ENCODE data around the gene PLA2G4A. TPM values are rescaled to one million over a fixed set of nuclear protein-coding genes. Genes with fewer than 3 reads are reported as not detected.

PLA2G4A gene
- total and polyA plus RNA-seq, 7 donors = 0.24 to 0.71 (median 0.44) TPM

GRCh38 chr1:186923486-186923885, 94.7 kb downstream of the PLA2G4A start:
- no peak for TF ChIP-seq CTCF (IDR thresholded peaks at IDR 0.05)
- no peak for ATAC-seq
- intact Hi-C loops (cut with DNase I) = no loop called here

GRCh38 chr1:186925881-186926669, 97.3 kb downstream of the PLA2G4A start:
- DNase-seq (no peak), ATAC-seq (no peak)
- Histone ChIP-seq H3K36me3 (ENCODE audit: insufficient read depth in 1 of 2, low read depth in 1 of 2) (no peaks in the 10 kb centered on the region), H3K9me3 (no peaks in the 10 kb centered on the region), H3K27me3 (ENCODE audit: insufficient read depth in 3 of 3, low read length in 2 of 3) (no peaks in the 10 kb centered on the region), H3K27ac (no peak overlapping the region), H3K4me3 (no peak overlapping the region), H3K4me1 (no peaks in the 10 kb centered on the region)
- no peak for TF ChIP-seq CTCF (IDR thresholded peaks at IDR 0.05)
- 16 to 24% (median 17%) methylated on average over 3 of the region's 3 CpGs for WGBS, 3 donors
- intact Hi-C loops (cut with DNase I) = no loop called here

More at GRCh38 chr1:186923486-186923885, 94.7 kb downstream of the PLA2G4A start:
- no peak overlapping the region for H3K4me3 ChIP-seq
- H3K4me1 ChIP-seq = no peaks in the 10 kb centered on the region
- no peaks in the 10 kb centered on the region for H3K36me3 ChIP-seq (ENCODE audit: insufficient read depth in 1 of 2, low read depth in 1 of 2)
- no peaks in the 10 kb centered on the region for H3K27me3 ChIP-seq (ENCODE audit: insufficient read depth in 3 of 3, low read length in 2 of 3)
- 56 to 65% (median 63%) methylated on average over 2 of the region's 2 CpGs for WGBS, 3 donors
- no peak overlapping the region for H3K27ac ChIP-seq
- H3K9me3 ChIP-seq = no peaks in the 10 kb centered on the region
- DNase-seq = no peak

GRCh38 chr1:186927884-186928283, 99.1 kb downstream of the PLA2G4A start:
- DNase-seq (no peak), ATAC-seq (no peak)
- Histone ChIP-seq H3K36me3 (ENCODE audit: insufficient read depth in 1 of 2, low read depth in 1 of 2) (no peaks in the 10 kb centered on the region), H3K27ac (no peak overlapping the region), H3K4me3 (no peak overlapping the region), H3K9me3 (no peaks in the 10 kb centered on the region), H3K4me1 (no peaks in the 10 kb centered on the region), H3K27me3 (ENCODE audit: insufficient read depth in 3 of 3, low read length in 2 of 3) (no peaks in the 10 kb centered on the region)
- WGBS, 3 donors = 67 to 74% (median 71%) methylated on average over 4 of the region's 4 CpGs
- TF ChIP-seq CTCF (IDR thresholded peaks at IDR 0.05) = no peak
- intact Hi-C loops (cut with DNase I) = no loop called here

- H3K9me3 ChIP-seq = no peaks in the 10 kb centered on the region
- TF ChIP-seq CTCF (IDR thresholded peaks at IDR 0.05) = no peak
- no peaks in the 10 kb centered on the region for H3K27me3 ChIP-seq (ENCODE audit: insufficient read depth in 3 of 3, low read length in 2 of 3)
- no peak overlapping the region for H3K27ac ChIP-seq
- no peaks in the 10 kb centered on the region for H3K36me3 ChIP-seq (ENCODE audit: insufficient read depth in 1 of 2, low read depth in 1 of 2)
- ATAC-seq = no peak
- H3K4me1 ChIP-seq = no peaks in the 10 kb centered on the region
- 76 to 79% (median 77%) methylated on average over 2 of the region's 2 CpGs for WGBS, 3 donors
- no peak overlapping the region for H3K4me3 ChIP-seq
- DNase-seq = no peak
- intact Hi-C loops (cut with DNase I) = no loop called here
These were observed 101.5 kb downstream of the PLA2G4A start for GRCh38 chr1:186930238-186930637.
